Stimulated activated naive CD8-positive, alpha-beta T cell treated with anti-CD3 and anti-CD28 coated beads, Interleukin-15, Interleukin-2, amounts not matched to agents 100 U/mL and 50 U/mL, for 24 hours (primary cell): ENCODE measurements around the gene SENP3.

Experiments used
- ATAC-seq: fragments of 150-1000 bp; cut with Tn5 transposase; one replicate; pipeline ENCODE4 v1.10.0; 2021
- DNase-seq: peaks from one replicate; pipeline ENCODE4 v3.0.0; 2021

The SENP3 gene

GRCh38 chr17:7577327-7578199 lies 15.8 kb downstream of the SENP3 start:
- no peak for ATAC-seq

GRCh38 chr17:7579001-7579833 lies 17.5 kb downstream of the SENP3 start, which contains the start of gene CD68:
CD68 (plus strand) TSS chr17:7579638; CDS start chr17:7579678, 40 bp downstream.
- peak; percentile 80 for DNase-seq
- ATAC-seq, result peak; percentile 76

More at GRCh38 chr17:7577327-7578199, 15.8 kb downstream of the SENP3 start:
- no peak for DNase-seq

DNA sequence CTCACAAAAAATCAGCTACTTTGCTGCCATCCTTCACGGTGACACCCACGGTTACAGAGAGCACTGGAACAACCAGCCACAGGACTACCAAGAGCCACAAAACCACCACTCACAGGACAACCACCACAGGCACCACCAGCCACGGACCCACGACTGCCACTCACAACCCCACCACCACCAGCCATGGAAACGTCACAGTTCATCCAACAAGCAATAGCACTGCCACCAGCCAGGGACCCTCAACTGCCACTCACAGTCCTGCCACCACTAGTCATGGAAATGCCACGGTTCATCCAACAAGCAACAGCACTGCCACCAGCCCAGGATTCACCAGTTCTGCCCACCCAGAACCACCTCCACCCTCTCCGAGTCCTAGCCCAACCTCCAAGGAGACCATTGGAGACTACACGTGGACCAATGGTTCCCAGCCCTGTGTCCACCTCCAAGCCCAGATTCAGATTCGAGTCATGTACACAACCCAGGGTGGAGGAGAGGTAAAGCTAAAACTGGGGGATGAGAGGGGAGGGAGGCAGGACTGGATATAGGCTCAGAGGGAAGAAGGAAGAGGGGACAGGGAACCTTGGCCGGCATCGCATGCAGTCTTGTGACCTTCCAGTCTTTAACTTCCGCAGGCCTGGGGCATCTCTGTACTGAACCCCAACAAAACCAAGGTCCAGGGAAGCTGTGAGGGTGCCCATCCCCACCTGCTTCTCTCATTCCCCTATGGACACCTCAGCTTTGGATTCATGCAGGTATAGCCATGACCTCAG lies 18.3 kb downstream of the SENP3 start:
- ATAC-seq (no peak), DNase-seq (peak; percentile 52)

DNA sequence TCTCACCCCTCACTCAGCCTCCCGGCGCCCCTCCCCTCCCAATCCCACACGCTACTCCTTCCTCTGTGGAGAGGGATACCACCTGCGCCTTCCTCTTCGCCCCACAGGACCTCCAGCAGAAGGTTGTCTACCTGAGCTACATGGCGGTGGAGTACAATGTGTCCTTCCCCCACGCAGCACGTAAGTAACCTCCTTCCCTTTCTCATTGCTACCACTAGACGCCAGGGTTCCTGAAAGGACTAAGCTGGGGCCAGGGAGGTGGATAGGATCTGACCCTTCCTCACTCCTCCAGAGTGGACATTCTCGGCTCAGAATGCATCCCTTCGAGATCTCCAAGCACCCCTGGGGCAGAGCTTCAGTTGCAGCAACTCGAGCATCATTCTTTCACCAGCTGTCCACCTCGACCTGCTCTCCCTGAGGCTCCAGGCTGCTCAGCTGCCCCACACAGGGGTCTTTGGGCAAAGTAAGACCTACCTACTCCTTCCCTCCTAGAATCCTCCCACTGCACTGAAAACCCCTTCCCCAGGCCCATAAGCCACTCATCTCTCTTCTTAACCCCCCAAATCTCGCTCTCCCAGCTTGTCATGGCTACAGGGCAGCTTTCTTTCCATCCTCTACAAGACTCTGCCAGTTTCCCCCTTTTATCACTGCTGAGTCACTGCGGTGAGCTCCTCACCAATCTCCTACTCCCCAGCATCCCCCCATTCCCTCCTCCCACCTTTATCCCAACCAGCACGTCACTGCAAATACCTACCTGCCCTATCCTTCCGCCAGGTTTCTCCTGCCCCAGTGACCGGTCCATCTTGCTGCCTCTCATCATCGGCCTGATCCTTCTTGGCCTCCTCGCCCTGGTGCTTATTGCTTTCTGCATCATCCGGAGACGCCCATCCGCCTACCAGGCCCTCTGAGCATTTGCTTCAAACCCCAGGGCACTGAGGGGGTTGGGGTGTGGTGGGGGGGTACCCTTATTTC lies 19.2 kb downstream of the SENP3 start:
- ATAC-seq (no peak), DNase-seq (no peak)

- DNase-seq (no peak), ATAC-seq (no peak)
These were observed 20.9 kb downstream of the SENP3 start for GRCh38 chr17:7582396-7583252.

DNA sequence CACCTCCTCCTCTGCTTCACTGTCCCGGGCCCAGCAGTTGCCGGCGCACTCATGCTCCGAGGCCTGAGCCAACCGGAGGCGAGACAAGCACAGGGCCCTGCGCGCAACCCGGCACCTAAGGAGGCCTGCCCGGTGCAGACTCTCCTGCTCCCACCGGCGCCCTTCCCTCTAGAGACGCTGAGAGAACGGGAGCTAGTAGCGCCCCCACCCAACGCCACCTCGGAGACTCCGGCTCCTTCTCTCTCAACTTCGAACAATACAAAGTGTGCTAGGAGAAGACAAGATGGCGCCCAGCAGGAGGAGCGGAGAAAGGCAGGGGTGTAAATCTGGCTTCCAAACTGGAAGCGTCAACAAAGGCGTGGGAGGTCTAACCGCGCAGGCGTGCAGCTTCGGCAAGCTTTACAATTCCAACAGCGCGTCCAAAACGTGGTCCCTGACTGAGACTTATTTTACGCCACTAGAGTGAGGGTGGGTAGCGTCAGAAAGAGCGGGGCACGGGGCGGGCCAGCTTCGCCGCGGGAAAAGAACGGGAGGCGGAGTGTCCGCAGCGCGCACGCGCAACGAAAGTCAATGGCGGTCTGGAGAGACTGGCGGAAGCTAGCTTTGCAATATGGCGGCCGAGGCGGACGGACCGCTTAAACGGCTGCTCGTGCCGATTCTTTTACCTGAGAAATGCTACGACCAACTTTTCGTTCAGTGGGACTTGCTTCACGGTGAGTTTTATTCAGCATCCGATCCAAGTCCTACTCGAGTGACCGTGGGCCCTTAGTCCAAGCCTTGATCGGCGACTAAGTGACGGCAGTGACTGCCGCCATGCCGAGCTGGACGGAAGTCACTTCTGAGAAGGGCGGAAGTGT lies 21.8 kb downstream of the SENP3 start, which contains the start of gene MPDU1:
Gene MPDU1, plus strand, starts transcription at position 600 of the 857 bp plus-strand sequence. Its CDS starts 11 bp downstream, at position 611.
- ATAC-seq (peak; percentile 70), DNase-seq (peak; percentile 96)

DNA sequence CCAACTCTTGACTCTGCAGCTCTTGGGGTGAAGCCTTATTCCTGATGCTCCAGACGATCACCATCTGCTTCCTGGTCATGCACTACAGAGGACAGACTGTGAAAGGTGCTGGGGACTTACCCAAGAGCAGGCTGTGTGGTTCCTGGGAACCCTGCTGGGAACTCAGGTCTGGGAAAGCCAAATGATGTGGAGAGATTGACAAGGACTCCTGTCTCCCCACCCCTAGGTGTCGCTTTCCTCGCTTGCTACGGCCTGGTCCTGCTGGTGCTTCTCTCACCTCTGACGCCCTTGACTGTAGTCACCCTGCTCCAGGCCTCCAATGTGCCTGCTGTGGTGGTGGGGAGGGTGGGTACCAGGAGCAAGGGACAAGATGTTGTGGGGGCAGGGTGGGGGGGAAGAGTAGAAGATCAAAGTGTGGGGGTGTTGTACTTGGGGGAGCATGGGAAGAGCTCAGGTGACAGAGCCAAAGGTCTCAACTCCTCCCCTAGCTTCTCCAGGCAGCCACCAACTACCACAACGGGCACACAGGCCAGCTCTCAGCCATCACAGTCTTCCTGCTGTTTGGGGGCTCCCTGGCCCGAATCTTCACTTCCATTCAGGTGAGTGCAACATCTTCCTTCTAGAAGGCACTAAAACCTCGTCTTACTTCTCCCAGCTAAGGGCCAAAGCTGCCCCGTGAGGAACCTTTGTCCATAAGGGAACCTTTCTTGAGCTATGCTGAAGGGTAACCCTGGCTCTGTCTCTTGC lies 25.1 kb downstream of the SENP3 start:
- ATAC-seq (no peak), DNase-seq (no peak)

DNA sequence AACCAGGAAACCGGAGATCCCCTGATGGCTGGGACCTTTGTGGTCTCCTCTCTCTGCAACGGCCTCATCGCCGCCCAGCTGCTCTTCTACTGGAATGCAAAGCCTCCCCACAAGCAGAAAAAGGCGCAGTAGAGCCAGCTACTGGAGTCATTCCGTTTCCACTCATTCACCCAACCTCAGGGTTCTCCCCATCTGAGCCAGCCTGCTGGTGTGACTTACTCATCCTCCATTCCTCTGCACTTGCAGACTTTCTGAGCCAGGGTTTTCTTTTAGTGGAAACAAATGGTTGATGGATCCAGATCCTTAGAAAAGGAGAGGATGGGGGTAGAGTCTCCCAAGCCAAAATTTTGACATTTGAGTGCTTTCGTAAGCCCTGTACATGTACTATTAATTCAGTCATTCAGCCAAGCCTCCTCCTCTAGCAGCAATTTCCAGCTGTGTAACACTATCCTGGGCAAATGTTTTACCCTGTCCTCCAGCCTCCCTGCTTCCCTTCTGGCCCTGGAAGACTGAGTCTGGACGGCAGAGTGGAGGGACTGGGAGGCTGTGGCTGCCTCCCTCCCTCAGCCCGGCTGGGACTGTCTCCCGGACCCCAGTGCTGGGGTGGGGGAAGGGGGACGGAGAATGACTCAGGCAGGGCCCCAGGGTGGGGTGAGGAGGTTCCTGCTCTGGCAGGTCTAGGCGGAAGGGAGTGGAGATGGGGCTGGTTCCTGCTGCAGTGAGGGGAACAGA lies 25.9 kb downstream of the SENP3 start:
- ATAC-seq (no peak), DNase-seq (no peak)

DNA sequence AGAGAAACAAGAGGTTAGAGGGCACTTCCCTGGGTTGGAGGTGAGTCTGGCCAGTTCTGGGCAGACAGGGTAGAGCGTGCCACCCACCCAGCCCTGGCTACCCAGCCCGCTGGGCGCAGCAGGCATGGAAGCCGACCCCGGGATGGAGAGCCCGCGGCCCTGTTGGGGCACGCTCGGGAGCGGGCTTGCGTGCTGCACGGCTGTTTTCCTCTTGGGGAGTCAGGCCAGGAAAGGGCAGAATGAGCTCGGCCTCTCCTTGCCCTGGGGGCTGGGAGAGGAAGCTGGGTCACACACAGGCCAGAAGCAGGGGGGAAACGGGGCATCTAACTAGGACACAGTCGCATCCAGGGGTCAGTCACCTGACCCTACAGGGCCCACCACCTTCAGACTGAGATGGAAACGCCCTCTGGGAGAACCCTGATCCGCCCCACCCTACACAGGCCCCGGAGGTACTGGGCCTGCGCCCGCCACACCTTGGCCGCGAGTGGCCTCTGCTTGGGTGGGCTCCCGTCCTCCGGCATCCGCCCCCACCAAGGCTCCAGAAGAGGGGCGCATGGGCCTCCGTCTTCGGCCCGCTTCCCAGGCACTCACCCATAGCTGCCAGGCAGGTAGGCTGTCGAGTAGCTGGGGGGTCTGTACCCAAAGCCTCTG lies 27.0 kb downstream of the SENP3 start:
- DNase-seq (no peak), ATAC-seq (no peak)

- ATAC-seq (peak; percentile 74), DNase-seq (peak; percentile 73)
These were observed 27.6 kb downstream of the SENP3 start for GRCh38 chr17:7589204-7589868.

GRCh38 chr17:7589891-7590691 lies 28.4 kb downstream of the SENP3 start, which contains the start of gene SOX15:
SOX15 (minus strand) TSS chr17:7590094; CDS start chr17:7589676, 418 bp downstream.
- no peak for ATAC-seq

DNA sequence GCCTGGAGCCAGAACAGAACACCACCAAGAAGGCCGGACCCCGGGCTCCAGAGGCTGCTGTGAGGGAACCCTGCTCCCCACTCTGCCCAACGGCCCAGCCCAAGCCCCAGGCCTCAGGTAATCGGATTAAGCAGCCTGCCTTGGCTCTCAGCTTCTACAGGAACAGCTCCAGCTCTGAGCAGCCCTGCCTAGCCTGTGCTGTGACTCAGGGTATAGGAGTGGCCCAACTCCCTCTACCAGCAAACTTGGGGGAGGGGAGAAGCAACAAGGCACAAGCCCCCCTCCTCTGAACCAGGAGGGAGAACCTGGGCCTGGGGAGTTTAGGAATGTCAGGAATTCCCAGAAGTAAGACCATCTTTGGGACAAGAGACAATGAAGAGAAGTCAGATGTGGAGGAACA lies 29.0 kb downstream of the SENP3 start:
- DNase-seq (no peak), ATAC-seq (no peak)

More at GRCh38 chr17:7589891-7590691, 28.4 kb downstream of the SENP3 start, which contains the start of gene SOX15:
- no peak for DNase-seq

GRCh38 chr17:7591596-7591995 lies 29.9 kb downstream of the SENP3 start:
- DNase-seq (no peak), ATAC-seq (no peak)

GRCh38 chr17:7592422-7593021 lies 30.8 kb downstream of the SENP3 start:
- DNase-seq (no peak), ATAC-seq (no peak)

- DNase-seq (no peak), ATAC-seq (no peak)
These were observed 31.6 kb downstream of the SENP3 start for GRCh38 chr17:7593296-7593695.
